DMS53 (cell line): Measurements from ENCODE around the gene PPP1R14C.

Experiments used
- DNase-seq: peaks from one replicate; lab custom pipeline; 2025; lab: John Stamatoyannopoulos, UW

Gene PPP1R14C

DNA sequence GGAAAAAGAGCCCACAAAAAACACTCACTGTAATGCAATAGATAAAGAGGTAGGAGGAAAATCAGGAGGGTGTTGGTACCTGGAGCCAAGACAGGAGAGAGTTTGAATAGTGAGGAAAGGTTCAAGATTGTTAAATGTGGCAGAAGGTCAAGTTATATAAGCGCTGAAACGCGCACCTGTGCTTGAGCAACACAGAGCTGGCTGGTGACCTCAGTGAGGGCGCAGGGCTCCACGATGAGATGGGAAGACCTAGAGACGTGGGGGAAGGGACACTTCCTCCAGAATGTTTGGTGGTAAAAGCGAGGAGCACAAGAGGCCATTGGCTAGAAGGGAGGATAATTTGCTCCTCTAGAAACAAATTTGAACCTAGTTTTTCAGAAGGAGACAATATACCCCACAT, 4.2 kb upstream of the PPP1R14C start:
- DNase-seq: no peak

GRCh38 chr6:150139533-150139932, 3.3 kb upstream of the PPP1R14C start:
- DNase-seq: no peak

DNA sequence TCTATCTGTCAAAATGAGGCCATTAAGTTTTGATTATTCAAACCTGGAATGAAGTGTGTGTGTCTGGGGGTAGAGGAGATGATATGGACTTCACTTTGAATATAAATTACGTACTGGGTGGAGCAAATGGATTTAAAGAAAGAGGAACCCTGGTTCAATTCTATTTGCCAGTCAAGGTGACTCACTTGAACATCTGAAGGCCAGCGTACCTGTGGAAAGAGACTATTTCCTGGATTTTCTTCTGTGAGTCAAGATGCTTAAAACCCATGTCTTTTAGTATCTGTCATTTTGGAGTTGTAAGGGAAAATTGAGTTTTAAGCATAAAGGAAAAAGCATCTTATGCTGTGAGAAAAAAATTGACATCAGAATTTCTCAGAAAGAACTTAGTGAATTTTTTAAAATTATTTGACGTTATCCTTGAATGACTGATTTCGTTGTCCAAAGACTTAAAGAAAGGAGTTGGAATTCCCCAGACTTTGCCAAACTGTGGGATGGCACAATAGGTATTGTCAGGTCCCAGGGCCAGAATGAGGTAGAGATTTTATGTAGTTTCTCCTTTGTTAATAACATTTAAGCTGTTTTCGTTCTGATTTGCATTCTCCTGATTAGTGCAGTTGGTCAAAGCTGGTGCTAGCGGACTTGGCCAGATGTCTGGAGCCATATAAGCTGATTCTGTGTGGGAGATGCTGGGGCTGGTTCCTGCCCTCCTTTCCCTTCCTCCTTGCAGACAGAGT, 2.4 kb upstream of the PPP1R14C start:
- DNase-seq: no peak

- DNase-seq: no peak
These were observed 661 bp upstream of the PPP1R14C start for GRCh38 chr6:150142097-150142669.

GRCh38 chr6:150143516-150144293, 861 bp downstream of the PPP1R14C start:
- peak; percentile 65 for DNase-seq

DNA sequence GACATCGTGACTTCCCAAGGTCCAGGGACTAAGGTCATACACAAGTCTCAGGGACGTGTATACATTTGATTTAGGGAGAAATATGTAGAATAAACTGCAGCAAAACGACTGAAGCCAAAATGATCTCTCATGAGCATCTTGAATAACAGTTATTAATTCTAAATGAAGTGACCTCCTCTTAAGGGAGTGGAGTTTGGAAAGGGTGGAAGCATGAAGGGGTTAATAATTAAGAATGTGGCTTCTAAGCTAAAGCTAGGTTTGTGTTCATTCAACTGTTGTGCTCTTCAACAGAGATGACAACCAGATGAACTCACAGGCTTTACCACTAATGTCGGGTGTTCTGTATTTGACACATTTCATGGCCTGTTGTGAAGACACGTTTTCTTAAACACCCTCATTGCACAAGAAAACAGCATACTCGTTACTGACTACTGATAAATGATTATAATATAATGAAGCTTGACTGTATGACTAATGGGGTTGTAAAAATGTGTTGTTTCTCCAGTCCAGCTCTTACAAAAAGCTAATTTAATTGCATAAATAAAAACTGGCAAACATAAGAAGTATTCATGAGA, 1.5 kb downstream of the PPP1R14C start:
- no peak for DNase-seq

DNA sequence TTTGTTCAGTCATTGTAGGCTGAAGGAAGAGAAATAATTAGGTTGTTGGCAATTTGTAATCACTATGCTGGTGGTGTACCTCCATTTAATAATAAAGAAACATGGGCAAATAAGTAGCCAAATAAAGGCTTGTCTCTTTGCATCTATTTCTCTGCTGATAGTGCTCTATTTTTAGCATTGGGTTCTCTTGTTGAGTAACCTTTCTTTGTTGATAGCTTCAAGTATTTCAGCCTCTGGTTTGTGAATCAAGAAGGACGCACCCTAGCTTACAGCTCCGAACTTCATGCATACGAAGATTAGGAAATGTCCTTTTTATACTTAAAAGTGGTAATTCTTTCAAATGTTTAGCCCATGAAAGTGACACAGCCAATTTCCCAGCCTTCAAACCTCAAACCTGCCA, 2.6 kb downstream of the PPP1R14C start:
- no peak for DNase-seq

DNA sequence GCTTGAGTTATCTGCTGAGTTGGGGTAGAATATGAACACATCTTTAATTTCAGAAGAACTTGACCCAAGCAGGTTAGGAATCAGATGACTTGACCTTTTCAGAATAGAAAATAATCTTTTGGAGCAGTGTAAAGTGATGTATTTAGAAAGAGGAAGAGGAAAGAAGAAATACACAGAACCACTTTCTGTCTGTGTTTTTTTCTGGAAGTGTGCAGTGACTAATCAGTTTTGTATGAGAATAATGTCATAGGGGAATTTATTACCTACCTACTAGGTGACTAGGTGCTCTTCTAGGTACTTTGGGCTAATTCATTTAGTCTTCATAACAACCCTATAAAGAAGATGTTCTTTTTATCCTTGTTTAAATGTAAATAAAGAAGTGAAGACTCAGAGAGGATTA, 3.0 kb downstream of the PPP1R14C start:
- DNase-seq: peak; percentile 9

GRCh38 chr6:150146436-150146835, 3.6 kb downstream of the PPP1R14C start:
- DNase-seq: no peak

DNA sequence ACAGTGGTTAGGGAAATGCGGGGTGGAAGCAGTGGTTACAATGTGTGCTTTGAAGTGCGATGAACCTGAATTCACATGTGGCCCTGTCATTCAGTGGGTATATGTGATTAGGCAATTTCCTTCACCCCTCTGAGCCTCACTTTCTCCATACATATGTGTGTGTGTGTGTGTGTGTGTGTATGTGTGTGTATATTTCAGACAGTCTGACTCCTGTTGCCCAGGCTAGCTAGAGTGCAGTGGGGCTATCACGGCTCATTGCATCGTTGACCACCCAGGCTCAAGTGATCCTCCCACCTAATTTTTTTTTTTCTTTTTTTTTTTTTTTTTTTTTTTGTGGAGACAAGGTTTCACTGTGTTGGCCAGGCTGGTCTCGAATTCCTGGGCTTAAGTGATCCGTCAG, 6.3 kb downstream of the PPP1R14C start:
- no peak for DNase-seq

GRCh38 chr6:150150458-150150820, 7.6 kb downstream of the PPP1R14C start:
- no peak for DNase-seq

DNA sequence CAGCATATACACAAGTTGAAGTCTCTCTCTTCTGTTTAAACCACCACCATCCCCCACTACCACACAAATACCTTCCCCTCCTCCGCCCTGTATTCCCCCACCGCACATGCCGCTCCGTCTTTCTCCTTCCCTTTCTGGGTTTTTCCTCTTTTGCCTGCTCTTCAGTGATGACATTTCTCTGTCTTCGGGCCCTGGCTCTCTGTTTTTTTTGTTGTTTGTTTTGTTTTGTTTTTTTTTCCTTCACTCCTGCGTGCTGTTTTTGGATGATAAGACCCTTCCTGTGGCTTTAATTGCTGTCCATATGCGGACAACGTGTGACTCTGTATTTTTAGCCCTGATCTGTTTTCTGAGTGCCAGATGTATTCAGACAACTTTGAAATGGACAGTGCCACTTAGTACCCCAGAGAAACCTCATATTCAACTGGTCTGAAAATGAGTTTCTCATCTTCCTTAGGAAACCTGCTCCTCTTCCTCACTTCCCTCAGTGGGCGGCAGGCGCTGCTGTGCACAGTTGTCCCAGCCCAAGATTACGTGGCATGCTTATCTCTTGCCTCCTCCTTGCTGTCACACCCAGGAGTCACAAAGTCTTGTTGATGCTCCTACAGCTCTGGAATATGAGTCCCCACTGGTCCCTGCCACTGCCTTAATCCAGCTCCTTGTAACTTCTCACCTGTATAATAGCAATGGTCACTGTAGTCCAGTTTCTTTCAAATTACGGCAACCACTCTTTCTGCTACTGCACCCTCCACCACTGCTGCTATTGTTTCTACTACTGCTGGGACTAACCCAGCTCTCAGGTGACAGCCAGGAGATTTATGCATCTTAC, 8.2 kb downstream of the PPP1R14C start:
- DNase-seq: no peak

DNA sequence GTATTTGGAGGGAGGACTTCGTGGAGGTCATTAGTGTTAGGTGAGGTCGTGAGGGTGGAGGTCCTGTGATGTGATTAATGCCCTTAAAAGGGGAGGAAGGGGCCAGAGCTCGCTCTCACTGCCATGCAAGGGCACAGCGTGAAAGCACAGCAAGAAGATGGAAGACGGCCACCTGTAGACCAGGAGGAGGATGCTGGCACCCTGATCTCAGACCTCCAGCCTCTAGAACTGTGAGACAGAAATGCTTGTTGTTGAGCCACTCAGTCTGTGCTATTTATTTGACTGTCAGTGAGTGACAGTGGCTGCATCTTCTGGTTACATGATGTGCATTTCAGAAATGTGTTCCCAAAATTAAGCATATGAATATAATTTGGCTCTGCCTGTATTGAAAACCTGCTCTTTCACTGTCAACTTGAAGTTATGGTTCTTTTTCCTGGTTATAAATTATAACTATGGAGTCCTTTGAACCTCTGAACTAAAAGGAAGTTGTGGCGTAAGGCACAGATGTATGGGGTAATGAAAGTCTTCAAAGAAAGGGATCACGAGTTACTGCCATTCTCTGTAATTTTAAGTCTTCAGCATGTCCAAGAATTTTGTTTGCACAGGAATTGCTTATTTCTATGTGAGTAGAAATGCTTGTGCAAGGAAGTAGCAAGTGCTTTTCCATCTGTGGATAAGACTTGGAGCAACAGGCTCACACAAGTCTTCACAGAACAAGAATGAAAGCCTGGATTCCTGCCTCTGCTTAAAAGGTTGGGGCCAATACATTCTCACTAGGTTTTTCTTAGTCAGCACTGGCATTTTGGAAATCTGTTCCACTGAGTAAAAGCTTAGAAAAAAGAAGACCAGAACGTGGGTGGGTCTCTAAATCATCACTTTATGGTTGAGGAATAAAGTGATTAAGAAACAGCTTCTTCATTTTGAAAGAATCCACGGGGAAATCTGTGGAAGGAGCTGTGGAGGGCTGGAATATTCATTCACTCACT, 10.3 kb downstream of the PPP1R14C start:
- no peak for DNase-seq

- no peak for DNase-seq
These were observed 11.2 kb downstream of the PPP1R14C start for GRCh38 chr6:150153905-150154492.

DNA sequence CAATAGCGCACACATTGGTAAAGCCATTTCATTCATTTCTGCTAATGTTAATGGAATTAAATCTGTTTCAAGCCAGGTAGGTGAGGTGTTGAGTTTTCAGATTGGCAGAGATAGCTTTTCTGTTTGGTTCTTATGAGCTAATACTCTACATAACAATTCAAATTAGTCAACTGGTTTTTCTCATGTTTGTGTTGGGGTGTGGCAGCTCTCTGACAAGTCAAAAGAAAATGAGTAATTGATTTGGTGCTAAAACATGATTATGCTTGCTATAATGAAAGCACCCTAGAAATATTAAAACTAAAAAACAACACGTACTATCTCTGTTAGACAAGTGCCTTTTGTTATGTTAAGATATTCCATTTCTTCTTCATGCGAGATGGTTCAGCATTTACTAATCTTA, 13.6 kb downstream of the PPP1R14C start:
- DNase-seq: no peak

DNA sequence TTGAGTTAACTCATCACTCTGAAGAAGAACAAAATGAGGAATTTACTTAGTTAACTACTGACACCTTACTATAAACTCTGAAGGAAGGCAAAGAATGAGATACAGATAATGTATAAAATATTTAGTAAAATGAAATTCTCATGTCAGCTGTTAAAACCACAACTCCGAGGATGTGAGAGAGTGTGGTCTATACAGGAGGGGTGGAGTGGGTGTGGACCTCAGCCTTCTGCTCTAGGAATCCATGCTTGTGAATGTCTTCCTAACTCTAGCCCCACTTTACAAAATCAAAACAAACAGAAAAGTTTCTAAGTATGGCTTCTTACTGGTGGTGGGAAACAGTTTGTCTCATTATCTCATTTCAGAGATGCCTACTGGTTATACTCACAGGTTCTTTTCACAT, 14.2 kb downstream of the PPP1R14C start:
- no peak for DNase-seq

GRCh38 chr6:150159757-150160156, 16.9 kb downstream of the PPP1R14C start:
- DNase-seq: no peak

- no peak for DNase-seq
These were observed 21.1 kb downstream of the PPP1R14C start for GRCh38 chr6:150163970-150164369.

DNA sequence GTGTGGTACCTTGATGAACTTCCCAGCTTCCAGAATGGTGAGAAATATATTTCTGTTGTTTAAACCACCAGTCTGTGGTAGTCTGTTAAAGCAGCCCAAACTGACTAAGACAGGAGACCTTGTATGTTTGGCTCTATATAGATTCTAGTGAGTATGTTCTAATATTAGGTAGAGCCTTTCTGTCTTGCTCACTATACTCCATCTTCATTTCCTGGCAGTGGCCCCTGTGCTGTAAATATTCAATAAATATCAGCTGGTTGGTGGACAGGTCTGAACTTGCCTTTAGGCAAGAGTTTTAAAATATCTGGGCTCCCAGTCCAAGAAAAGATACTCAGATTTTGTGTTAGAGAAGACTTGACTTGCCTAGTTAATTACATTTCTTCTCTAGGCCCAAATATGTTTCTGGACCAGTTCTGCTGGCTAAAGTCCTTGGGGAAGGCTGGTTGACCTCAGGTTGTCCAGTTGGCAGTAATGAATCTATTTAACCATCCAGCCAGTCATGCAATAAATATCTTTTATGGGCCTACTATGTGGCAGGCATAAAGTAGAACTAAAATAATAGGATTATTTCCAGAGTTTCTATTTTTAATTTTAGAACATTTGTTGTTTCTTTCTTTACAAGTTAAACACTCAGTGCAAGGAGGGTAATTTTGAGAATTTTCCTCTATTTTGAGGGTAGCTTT, 22.3 kb downstream of the PPP1R14C start:
- no peak for DNase-seq

DNA sequence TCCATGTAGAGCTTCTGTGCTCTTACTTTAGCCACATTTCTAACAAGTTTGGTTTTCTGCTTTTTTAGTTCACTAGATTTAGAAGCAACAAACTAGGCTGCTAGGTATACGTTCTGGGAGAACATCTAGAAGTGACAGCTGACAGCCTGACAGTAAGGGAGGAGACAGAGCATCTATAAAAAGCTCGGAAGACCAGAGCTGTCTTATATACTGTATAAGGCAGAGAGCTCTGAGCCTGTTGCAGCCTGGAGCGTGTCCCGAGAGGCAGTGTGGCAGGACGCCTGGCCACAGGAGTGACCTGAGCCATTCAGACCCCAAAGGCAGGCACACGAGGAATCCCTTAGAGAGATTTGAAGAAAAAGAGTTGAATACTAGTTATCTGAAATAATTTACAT, 24.6 kb downstream of the PPP1R14C start:
- DNase-seq: no peak
